PFSK-1 (cell line): ENCODE measurements around the gene TBC1D8B.

ENCODE experiments used
- POLR2AphosphoS5 ChIP-seq: IDR thresholded peaks from 2 replicates; pipeline ENCODE4 v1.6.1; 2012; ENCODE audit warnings: low read depth, mild to moderate bottlenecking, control low read depth, low read length, moderate library complexity
- SIN3A ChIP-seq: IDR thresholded peaks from 2 replicates; pipeline ENCODE4 v1.6.1; 2012; ENCODE audit warnings: mild to moderate bottlenecking, low read length, moderate library complexity, borderline replicate concordance; ENCODE audit not compliant: insufficient read depth
- TAF1 ChIP-seq: IDR thresholded peaks from 2 replicates; pipeline ENCODE4 v1.6.1; 2012; ENCODE audit warnings: low read length, control low read depth, borderline replicate concordance; ENCODE audit not compliant: insufficient read depth
- TF ChIP-seq, protein P1 (sequence below), 2 experiments: IDR thresholded peaks; 2 replicates each; pipeline versions ENCODE4 v1.6.1 to v1.8.0; 2011 to 2012; ENCODE audit warnings: low read depth in 2 of 2, low read length in 2 of 2, control low read depth in 1 of 2, inconsistent platforms in 1 of 2, mild to moderate bottlenecking in 1 of 2, moderate library complexity in 1 of 2; ENCODE audit not compliant: insufficient read depth in 1 of 2

DNA sequence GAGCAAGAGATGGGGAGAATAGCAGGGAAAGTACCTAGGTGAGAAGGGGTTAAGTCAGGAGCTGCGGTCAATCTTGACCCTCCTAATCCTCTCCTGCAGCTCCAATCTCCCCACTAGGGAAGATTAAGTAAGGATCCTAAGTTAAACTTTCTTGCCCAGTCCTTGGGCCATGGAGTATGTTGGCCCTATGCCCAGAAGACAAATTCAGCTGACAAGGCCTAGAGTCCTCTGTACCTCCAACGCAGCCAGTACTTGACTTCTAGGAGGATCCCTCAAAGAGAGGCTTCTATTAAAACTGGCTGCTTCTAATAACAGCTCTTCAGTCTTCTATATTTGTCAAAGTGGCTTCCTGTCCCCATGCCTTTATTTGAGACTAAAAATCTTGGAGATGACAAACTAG is 119.2 kb downstream of the TBC1D8B start:
- TF ChIP-seq TAF1 (no peak), SIN3A (no peak), POLR2AphosphoS5 (no peak)
- TF ChIP-seq, protein P1, sequence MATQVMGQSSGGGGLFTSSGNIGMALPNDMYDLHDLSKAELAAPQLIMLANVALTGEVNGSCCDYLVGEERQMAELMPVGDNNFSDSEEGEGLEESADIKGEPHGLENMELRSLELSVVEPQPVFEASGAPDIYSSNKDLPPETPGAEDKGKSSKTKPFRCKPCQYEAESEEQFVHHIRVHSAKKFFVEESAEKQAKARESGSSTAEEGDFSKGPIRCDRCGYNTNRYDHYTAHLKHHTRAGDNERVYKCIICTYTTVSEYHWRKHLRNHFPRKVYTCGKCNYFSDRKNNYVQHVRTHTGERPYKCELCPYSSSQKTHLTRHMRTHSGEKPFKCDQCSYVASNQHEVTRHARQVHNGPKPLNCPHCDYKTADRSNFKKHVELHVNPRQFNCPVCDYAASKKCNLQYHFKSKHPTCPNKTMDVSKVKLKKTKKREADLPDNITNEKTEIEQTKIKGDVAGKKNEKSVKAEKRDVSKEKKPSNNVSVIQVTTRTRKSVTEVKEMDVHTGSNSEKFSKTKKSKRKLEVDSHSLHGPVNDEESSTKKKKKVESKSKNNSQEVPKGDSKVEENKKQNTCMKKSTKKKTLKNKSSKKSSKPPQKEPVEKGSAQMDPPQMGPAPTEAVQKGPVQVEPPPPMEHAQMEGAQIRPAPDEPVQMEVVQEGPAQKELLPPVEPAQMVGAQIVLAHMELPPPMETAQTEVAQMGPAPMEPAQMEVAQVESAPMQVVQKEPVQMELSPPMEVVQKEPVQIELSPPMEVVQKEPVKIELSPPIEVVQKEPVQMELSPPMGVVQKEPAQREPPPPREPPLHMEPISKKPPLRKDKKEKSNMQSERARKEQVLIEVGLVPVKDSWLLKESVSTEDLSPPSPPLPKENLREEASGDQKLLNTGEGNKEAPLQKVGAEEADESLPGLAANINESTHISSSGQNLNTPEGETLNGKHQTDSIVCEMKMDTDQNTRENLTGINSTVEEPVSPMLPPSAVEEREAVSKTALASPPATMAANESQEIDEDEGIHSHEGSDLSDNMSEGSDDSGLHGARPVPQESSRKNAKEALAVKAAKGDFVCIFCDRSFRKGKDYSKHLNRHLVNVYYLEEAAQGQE (IDR thresholded peaks at IDR 0.05; ENCODE audit: insufficient read depth in 1 of 2, low read depth in 2 of 2, low read length in 2 of 2): no peak
